NCI-H446 treated with DMSO at 0.1 percent for 48 hours (cell line): ENCODE results near the gene PERP.
"Not testable (repeated sequence)": the region's sequence is repeated elsewhere in the genome, so short reads cannot be mapped to it uniquely, and the experiment has no call there.

ENCODE experiments used
- DNase-seq: peaks from one replicate; lab custom pipeline; 2025; lab: John Stamatoyannopoulos, UW

Gene PERP

GRCh38 chr6:138107078-138107751 is at the start of gene PERP:
Gene PERP (minus strand): TSS chr6:138107419. CDS start chr6:138107340, 79 bp downstream.
- DNase-seq: no peak

- no peak for DNase-seq
Measured at GRCh38 chr6:138155443-138155842, 48.2 kb upstream of the PERP start.

- no peak for DNase-seq
Measured at GRCh38 chr6:138146544-138146943, 39.3 kb upstream of the PERP start.

- no peak for DNase-seq
Measured at GRCh38 chr6:138145402-138145801, 38.2 kb upstream of the PERP start.

- DNase-seq: no peak
Measured at GRCh38 chr6:138142806-138143205, 35.6 kb upstream of the PERP start.

GRCh38 chr6:138129190-138129589 is 22.0 kb upstream of the PERP start:
- no peak for DNase-seq

GRCh38 chr6:138128096-138128495 is 20.9 kb upstream of the PERP start:
- DNase-seq: no peak

GRCh38 chr6:138124096-138124495 is 16.9 kb upstream of the PERP start:
- no peak for DNase-seq

- no peak for DNase-seq
Measured at GRCh38 chr6:138119976-138120375, 12.8 kb upstream of the PERP start.

- DNase-seq: not testable (repeated sequence)
Measured at GRCh38 chr6:138119229-138119628, 12.0 kb upstream of the PERP start.

- DNase-seq: no peak
Measured at GRCh38 chr6:138117376-138117914, 10.2 kb upstream of the PERP start.

GRCh38 chr6:138116661-138116999 is 9.4 kb upstream of the PERP start:
- DNase-seq: no peak

GRCh38 chr6:138115877-138116660 is 8.8 kb upstream of the PERP start:
- DNase-seq: peak; percentile 38

GRCh38 chr6:138115201-138115600 is 8.0 kb upstream of the PERP start:
- no peak for DNase-seq

- no peak for DNase-seq
Measured at GRCh38 chr6:138113588-138114210, 6.5 kb upstream of the PERP start.

GRCh38 chr6:138110229-138110628 is 3.0 kb upstream of the PERP start:
- no peak for DNase-seq

GRCh38 chr6:138109042-138109997 is 2.1 kb upstream of the PERP start:
- DNase-seq: peak; percentile 4

GRCh38 chr6:138107752-138108592 is 753 bp upstream of the PERP start:
- DNase-seq: no peak

- DNase-seq: no peak
Measured at GRCh38 chr6:138106665-138107077, 548 bp downstream of the PERP start.

- no peak for DNase-seq
Measured at GRCh38 chr6:138105880-138106664, 1.1 kb downstream of the PERP start.
